ENCODE results near the gene HLA-G.

GRCh38 chr6:29839917-29840316 is 12.3 kb downstream of the HLA-G start:
- TF ChIP-seq CTCF (IDR thresholded peaks at IDR 0.05) (no peak), POLR2A (IDR thresholded peaks at IDR 0.05) (no peak)

Measured in thyroid gland (tissue), 4 donors.